ENCODE results near the gene MAL. TPM values are rescaled to one million over a fixed set of nuclear protein-coding genes. Genes with fewer than 3 reads are reported as not detected.
A peak's percentile ranks its signal among the peaks of the same experiment; 100 is the strongest.

Gene MAL
- total and polyA plus RNA-seq, 2 of the 13 experiments (the other 11 are each of a cell fraction or from before 2014, with no cell fraction given), result not detected

DNA sequence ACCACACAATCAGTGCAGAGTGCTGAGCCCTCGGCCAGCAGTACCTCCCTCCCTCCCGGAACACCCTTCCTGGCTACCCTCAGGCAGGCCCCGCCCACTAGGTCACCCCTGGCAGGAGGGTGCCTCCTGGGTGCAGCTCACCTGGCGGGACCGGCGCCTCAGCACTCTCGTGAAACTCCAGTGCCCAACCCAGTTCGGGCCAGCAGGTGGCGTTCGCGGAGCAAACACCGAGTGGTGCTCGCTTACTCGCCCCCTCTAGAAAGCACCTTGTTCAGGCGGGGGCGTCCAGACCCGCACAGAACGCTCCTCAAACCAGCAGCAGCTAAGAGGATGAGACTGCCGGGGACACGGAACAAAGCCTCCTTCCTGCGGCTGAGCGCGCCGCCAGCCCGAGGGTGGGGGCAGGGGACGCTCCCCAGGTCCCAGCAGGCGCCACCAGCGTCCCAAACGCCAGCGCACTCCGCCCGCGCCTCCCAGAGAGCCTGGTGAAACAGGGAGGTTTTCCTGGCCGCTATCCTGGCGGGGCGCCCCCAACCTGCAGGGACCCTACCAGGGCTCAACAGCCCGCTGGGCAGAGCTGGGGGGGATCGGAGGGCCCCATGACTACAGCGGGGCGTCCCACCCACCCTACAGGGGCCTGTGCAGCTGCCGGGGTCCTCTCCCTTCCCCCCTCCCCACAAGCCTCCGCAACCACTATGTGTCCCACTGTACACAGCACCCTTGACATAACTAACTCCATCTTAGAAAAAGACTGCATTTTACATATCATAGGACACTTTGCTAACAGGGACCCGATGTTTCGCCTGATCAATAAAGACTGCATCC, 51.4 kb downstream of the MAL start (continued):
- TF ChIP-seq, protein P1, sequence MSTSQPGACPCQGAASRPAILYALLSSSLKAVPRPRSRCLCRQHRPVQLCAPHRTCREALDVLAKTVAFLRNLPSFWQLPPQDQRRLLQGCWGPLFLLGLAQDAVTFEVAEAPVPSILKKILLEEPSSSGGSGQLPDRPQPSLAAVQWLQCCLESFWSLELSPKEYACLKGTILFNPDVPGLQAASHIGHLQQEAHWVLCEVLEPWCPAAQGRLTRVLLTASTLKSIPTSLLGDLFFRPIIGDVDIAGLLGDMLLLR (CRISPR knock-in tag; IDR thresholded peaks at IDR 0.05), result no peak
- TF ChIP-seq, protein P2, sequence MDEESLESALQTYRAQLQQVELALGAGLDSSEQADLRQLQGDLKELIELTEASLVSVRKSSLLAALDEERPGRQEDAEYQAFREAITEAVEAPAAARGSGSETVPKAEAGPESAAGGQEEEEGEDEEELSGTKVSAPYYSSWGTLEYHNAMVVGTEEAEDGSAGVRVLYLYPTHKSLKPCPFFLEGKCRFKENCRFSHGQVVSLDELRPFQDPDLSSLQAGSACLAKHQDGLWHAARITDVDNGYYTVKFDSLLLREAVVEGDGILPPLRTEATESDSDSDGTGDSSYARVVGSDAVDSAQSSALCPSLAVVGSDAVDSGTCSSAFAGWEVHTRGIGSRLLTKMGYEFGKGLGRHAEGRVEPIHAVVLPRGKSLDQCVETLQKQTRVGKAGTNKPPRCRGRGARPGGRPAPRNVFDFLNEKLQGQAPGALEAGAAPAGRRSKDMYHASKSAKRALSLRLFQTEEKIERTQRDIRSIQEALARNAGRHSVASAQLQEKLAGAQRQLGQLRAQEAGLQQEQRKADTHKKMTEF (CRISPR knock-in tag; IDR thresholded peaks at IDR 0.05), result peak; percentile 52; the same call in 1 of the 2 replicates
- TF ChIP-seq, protein P3, sequence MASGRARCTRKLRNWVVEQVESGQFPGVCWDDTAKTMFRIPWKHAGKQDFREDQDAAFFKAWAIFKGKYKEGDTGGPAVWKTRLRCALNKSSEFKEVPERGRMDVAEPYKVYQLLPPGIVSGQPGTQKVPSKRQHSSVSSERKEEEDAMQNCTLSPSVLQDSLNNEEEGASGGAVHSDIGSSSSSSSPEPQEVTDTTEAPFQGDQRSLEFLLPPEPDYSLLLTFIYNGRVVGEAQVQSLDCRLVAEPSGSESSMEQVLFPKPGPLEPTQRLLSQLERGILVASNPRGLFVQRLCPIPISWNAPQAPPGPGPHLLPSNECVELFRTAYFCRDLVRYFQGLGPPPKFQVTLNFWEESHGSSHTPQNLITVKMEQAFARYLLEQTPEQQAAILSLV (CRISPR knock-in tag; IDR thresholded peaks at IDR 0.05; ENCODE audit: borderline replicate concordance), result peak; percentile 49; the same call in 1 of the 2 replicates
- TF ChIP-seq, protein P4, sequence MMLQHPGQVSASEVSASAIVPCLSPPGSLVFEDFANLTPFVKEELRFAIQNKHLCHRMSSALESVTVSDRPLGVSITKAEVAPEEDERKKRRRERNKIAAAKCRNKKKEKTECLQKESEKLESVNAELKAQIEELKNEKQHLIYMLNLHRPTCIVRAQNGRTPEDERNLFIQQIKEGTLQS (CRISPR knock-in tag; IDR thresholded peaks at IDR 0.05), result no peak
- TF ChIP-seq, protein P5, sequence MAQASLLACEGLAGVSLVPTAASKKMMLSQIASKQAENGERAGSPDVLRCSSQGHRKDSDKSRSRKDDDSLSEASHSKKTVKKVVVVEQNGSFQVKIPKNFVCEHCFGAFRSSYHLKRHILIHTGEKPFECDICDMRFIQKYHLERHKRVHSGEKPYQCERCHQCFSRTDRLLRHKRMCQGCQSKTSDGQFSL (CRISPR knock-in tag; IDR thresholded peaks at IDR 0.05), result no peak
- TF ChIP-seq ZNF101 (CRISPR knock-in tag; IDR thresholded peaks at IDR 0.05; ENCODE audit: borderline replicate concordance, low read depth), result no peak
- TF ChIP-seq, protein P6, sequence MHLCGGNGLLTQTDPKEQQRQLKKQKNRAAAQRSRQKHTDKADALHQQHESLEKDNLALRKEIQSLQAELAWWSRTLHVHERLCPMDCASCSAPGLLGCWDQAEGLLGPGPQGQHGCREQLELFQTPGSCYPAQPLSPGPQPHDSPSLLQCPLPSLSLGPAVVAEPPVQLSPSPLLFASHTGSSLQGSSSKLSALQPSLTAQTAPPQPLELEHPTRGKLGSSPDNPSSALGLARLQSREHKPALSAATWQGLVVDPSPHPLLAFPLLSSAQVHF (CRISPR knock-in tag; IDR thresholded peaks at IDR 0.05), result no peak
- TF ChIP-seq ZFYVE20 (CRISPR knock-in tag; IDR thresholded peaks at IDR 0.05; ENCODE audit: borderline replicate concordance, low read depth), result no peak
- TF ChIP-seq ZNF644 (CRISPR knock-in tag; IDR thresholded peaks at IDR 0.05; ENCODE audit: low read depth), result peak; percentile 32; the same call in 1 of the 2 replicates
- no peak for TF ChIP-seq SRF (IDR thresholded peaks at IDR 0.05; ENCODE audit: low read depth, low read length)
- TF ChIP-seq ZNF761 (CRISPR knock-in tag; conservative IDR thresholded peaks at IDR 0.05), result no peak
- TF ChIP-seq NR2F1 (CRISPR knock-in tag; IDR thresholded peaks at IDR 0.05), result no peak
- TF ChIP-seq, protein P7, sequence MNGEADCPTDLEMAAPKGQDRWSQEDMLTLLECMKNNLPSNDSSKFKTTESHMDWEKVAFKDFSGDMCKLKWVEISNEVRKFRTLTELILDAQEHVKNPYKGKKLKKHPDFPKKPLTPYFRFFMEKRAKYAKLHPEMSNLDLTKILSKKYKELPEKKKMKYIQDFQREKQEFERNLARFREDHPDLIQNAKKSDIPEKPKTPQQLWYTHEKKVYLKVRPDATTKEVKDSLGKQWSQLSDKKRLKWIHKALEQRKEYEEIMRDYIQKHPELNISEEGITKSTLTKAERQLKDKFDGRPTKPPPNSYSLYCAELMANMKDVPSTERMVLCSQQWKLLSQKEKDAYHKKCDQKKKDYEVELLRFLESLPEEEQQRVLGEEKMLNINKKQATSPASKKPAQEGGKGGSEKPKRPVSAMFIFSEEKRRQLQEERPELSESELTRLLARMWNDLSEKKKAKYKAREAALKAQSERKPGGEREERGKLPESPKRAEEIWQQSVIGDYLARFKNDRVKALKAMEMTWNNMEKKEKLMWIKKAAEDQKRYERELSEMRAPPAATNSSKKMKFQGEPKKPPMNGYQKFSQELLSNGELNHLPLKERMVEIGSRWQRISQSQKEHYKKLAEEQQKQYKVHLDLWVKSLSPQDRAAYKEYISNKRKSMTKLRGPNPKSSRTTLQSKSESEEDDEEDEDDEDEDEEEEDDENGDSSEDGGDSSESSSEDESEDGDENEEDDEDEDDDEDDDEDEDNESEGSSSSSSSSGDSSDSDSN (CRISPR knock-in tag; IDR thresholded peaks at IDR 0.05), result peak; percentile 63; the same call in 1 of the 2 replicates
- TF ChIP-seq ZNF326 (CRISPR knock-in tag; IDR thresholded peaks at IDR 0.05; ENCODE audit: borderline replicate concordance), result no peak
- no peak for TF ChIP-seq FOSL1 (CRISPR knock-in tag; IDR thresholded peaks at IDR 0.05; ENCODE audit: borderline replicate concordance)
- TF ChIP-seq ZIK1 (CRISPR knock-in tag; IDR thresholded peaks at IDR 0.05; ENCODE audit: borderline replicate concordance, low read depth), result 0 out of 2 replicates have a peak, but pooled peaks have one; percentile 51
- TF ChIP-seq ATM (IDR thresholded peaks at IDR 0.05; ENCODE audit: borderline replicate concordance), result no peak
- TF ChIP-seq ZBTB21 (CRISPR knock-in tag; IDR thresholded peaks at IDR 0.05), result no peak
- TF ChIP-seq, protein P8, sequence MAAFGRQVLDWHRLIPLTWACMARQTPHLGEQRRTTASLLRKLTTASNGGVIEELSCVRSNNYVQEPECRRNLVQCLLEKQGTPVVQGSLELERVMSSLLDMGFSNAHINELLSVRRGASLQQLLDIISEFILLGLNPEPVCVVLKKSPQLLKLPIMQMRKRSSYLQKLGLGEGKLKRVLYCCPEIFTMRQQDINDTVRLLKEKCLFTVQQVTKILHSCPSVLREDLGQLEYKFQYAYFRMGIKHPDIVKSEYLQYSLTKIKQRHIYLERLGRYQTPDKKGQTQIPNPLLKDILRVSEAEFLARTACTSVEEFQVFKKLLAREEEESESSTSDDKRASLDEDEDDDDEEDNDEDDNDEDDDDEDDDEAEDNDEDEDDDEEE (CRISPR knock-in tag; IDR thresholded peaks at IDR 0.05), result peak; percentile 42; the same call in 1 of the 2 replicates
- TF ChIP-seq RAD21 (CRISPR knock-in tag; IDR thresholded peaks at IDR 0.05), result peak; percentile 73
- TF ChIP-seq KDM1A (CRISPR knock-in tag; IDR thresholded peaks at IDR 0.05), result no peak

Data from HepG2 (cell line).